ENCODE measurements around the gene SEMA4D. TPM values are rescaled to one million over a fixed set of nuclear protein-coding genes. Genes with fewer than 3 reads are reported as not detected.

SEMA4D gene
- total RNA-seq, 1 donor from 2014 or later, result 79.7 TPM

- POLR2A ChIA-PET, result no interaction called here
- ATAC-seq (ENCODE audit: low read depth), result peak; percentile 21
- TF ChIP-seq, protein P1, sequence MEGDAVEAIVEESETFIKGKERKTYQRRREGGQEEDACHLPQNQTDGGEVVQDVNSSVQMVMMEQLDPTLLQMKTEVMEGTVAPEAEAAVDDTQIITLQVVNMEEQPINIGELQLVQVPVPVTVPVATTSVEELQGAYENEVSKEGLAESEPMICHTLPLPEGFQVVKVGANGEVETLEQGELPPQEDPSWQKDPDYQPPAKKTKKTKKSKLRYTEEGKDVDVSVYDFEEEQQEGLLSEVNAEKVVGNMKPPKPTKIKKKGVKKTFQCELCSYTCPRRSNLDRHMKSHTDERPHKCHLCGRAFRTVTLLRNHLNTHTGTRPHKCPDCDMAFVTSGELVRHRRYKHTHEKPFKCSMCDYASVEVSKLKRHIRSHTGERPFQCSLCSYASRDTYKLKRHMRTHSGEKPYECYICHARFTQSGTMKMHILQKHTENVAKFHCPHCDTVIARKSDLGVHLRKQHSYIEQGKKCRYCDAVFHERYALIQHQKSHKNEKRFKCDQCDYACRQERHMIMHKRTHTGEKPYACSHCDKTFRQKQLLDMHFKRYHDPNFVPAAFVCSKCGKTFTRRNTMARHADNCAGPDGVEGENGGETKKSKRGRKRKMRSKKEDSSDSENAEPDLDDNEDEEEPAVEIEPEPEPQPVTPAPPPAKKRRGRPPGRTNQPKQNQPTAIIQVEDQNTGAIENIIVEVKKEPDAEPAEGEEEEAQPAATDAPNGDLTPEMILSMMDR (IDR thresholded peaks at IDR 0.05), result no peak
- CTCF ChIA-PET, result interaction anchor here (7.4 kb wide), 1 partner anchor 122 kb away, joined by 120 read pairs; no protein-coding TSS in a partner anchor
- intact Hi-C loops (cut with micrococcal nuclease), result loop anchor here (2.0 to 5.0 kb wide), 5 partner anchors 27 to 70 kb away; partner anchors contain the start of gene SEMA4D
- no peak overlapping the region for H3K4me3 Mint-ChIP-seq
- H3K36me3 Mint-ChIP-seq (ENCODE audit: low read depth), result peaks cover 2% of the 10 kb centered on the region
- no peaks in the 10 kb centered on the region for H3K27me3 Mint-ChIP-seq
- DNase-seq, result no peak
- H3K27ac Mint-ChIP-seq, result peak overlapping the region; percentile 35
- H3K9me3 Mint-ChIP-seq, result no peaks in the 10 kb centered on the region
- peaks cover 88% of the 10 kb centered on the region for H3K4me1 Mint-ChIP-seq
Observed at GRCh38 chr9:89427621-89428221, 70.2 kb downstream of the SEMA4D start.

DNA sequence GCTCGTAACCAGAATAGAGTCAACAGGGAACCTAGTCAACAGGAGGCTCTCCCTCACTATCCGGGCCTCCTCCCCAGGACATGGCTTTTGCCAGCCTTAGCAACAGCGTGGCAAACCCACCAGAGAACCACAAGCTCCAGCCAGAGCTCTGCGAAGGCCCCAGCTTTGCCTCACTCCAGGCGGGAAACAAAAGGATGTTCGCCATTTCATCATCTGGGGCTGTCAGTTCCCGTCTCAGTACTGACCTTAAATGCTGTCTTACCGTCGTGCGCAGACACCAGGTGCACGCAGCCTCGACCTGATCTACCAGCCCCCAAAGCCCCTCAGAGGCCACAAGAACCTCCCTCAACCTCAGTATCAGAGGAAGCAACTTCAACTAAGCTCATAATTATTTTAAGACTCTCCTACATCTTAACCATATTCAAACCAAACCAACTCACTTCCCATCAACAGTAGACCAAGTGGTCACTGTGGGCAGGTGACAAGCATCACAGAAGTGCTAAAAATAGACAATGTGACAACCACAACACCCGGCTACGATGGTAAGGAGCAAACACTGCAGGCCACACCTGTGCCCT is 71.4 kb downstream of the SEMA4D start:
- Mint-ChIP-seq H3K4me1 (peaks cover 88% of the 10 kb centered on the region), H3K9me3 (no peaks in the 10 kb centered on the region), H3K4me3 (peak overlapping the region; percentile 61), H3K27ac (peak overlapping the region; percentile 84), H3K27me3 (no peaks in the 10 kb centered on the region), H3K36me3 (ENCODE audit: low read depth) (peaks cover 5% of the 10 kb centered on the region)
- ATAC-seq (ENCODE audit: low read depth) (peak; percentile 45), DNase-seq (no peak)
- POLR2A ChIA-PET, result interaction anchor here (0.7 to 1.7 kb wide), 10 partner anchors 9 to 130 kb away, joined by 3 to 12 read pairs (median 4); partner anchors contain the start of gene SECISBP2
- TF ChIP-seq, protein P1 (IDR thresholded peaks at IDR 0.05), result no peak
- intact Hi-C loops (cut with micrococcal nuclease), result loop anchor here (1.0 to 5.0 kb wide), 5 partner anchors 8 to 71 kb away; partner anchors contain the start of gene SEMA4D
- CTCF ChIA-PET, result interaction anchor here (1.0 to 7.4 kb wide), 4 partner anchors 25 to 130 kb away, joined by 3 to 120 read pairs (median 4); no protein-coding TSS in a partner anchor

DNA sequence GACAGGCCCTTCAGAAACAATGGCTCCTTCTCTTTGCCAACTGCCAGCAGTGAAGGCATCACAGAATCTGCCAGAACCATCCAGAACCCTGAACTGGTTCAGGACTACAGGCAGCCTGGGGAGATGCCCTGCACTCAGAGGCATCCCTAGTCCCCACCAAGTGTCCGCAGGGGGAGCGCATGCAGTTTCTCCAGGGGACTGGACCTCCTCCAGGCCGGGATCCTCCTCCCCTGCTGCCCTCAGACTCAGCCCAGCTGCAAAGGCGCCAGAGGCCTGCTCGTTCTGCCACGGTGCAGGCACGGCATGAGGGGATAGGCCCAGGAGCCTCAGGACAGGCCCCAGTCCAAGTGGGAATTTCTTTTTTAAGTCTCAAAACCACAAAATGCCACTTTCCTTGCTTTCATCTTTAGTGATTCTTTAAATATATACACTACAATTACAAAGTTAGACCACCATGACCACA is 72.0 kb downstream of the SEMA4D start:
- TF ChIP-seq, protein P1 (IDR thresholded peaks at IDR 0.05), result no peak
- ChIA-PET POLR2A (interaction anchor here (0.7 to 1.7 kb wide), 10 partner anchors 8 to 130 kb away, joined by 3 to 12 read pairs (median 4); partner anchors contain the start of gene SECISBP2), CTCF (interaction anchor here (1.0 to 7.4 kb wide), 4 partner anchors 24 to 130 kb away, joined by 3 to 120 read pairs (median 4); no protein-coding TSS in a partner anchor)
- Mint-ChIP-seq H3K9me3 (no peaks in the 10 kb centered on the region), H3K27ac (peak overlapping the region; percentile 84), H3K36me3 (ENCODE audit: low read depth) (peaks cover 5% of the 10 kb centered on the region), H3K4me3 (peak overlapping the region; percentile 61), H3K27me3 (no peaks in the 10 kb centered on the region), H3K4me1 (peaks cover 88% of the 10 kb centered on the region)
- no peak for ATAC-seq (ENCODE audit: low read depth)
- DNase-seq, result no peak
- intact Hi-C loops (cut with micrococcal nuclease), result loop anchor here (1.0 to 5.0 kb wide), 5 partner anchors 8 to 71 kb away; partner anchors contain the start of gene SEMA4D

GRCh38 chr9:89425024-89425805 is 72.7 kb downstream of the SEMA4D start:
- Mint-ChIP-seq H3K27ac (peak overlapping the region; percentile 84), H3K27me3 (no peaks in the 10 kb centered on the region), H3K4me1 (peaks cover 92% of the 10 kb centered on the region), H3K9me3 (no peaks in the 10 kb centered on the region), H3K4me3 (no peak overlapping the region), H3K36me3 (ENCODE audit: low read depth) (peaks cover 5% of the 10 kb centered on the region)
- peak; percentile 13 for ATAC-seq (ENCODE audit: low read depth)
- TF ChIP-seq, protein P1 (IDR thresholded peaks at IDR 0.05), result no peak
- ChIA-PET CTCF (interaction anchor here (0.7 to 1.3 kb wide), 4 partner anchors 24 to 153 kb away, joined by 3 to 4 read pairs (median 4); no protein-coding TSS in a partner anchor), POLR2A (interaction anchor here (0.6 to 1.1 kb wide), 2 partner anchors 22 to 107 kb away, joined by 3 to 5 read pairs; partner anchors contain the start of gene SECISBP2)
- intact Hi-C loops (cut with micrococcal nuclease), result loop anchor here (5.0 kb wide), 2 partner anchors 48 to 72 kb away; partner anchors contain the start of gene SEMA4D
- DNase-seq, result no peak

All from activated B cell treated with CpG ODN at 0.5 μM for 24 hours (primary cell).